Tibial nerve (tissue), 4 donors: Measurements from ENCODE around the gene KRT9.

ENCODE experiments used
- EP300 ChIP-seq, 2 donors: sonication (generic); formaldehyde crosslinking; IDR thresholded peaks; one replicate each; pipeline ENCODE4 v1.6.1; 2017; ENCODE audit warnings: antibody characterized with exemption in 2 of 2, mild to moderate bottlenecking in 1 of 2
- TF ChIP-seq, protein P1 (sequence below), 5 experiments: fragments of 200-600 bp in 3 of 5; fragments of 450-650 bp in 2 of 5; sonication (generic) in 3 of 5; IDR thresholded peaks; one replicate each; pipeline ENCODE4 v1.5.1; 2016 to 2019; ENCODE audit warnings: antibody characterized with exemption in 5 of 5, mild to moderate bottlenecking in 3 of 5, moderate library complexity in 2 of 5

DNA sequence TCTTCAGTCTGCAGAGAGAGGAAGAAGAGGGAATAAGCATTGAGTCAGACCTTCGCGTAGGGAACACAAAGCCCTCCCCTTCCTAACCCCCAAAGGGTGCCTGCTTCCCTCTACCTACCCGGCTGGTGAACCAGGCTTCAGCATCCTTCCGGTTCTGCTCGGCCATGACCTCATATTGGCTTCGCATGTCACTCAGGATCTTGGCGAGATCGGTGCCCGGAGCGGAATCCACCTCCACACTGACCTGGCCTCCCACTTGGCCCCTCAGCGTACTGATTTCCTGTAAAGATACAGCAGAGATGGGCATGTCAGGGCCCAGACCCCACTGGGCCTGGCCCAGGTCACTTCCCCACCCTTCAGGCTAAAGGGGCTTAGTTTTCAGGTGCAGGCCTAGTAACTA is 47.6 kb downstream of the KRT9 start:
- TF ChIP-seq, protein P1, sequence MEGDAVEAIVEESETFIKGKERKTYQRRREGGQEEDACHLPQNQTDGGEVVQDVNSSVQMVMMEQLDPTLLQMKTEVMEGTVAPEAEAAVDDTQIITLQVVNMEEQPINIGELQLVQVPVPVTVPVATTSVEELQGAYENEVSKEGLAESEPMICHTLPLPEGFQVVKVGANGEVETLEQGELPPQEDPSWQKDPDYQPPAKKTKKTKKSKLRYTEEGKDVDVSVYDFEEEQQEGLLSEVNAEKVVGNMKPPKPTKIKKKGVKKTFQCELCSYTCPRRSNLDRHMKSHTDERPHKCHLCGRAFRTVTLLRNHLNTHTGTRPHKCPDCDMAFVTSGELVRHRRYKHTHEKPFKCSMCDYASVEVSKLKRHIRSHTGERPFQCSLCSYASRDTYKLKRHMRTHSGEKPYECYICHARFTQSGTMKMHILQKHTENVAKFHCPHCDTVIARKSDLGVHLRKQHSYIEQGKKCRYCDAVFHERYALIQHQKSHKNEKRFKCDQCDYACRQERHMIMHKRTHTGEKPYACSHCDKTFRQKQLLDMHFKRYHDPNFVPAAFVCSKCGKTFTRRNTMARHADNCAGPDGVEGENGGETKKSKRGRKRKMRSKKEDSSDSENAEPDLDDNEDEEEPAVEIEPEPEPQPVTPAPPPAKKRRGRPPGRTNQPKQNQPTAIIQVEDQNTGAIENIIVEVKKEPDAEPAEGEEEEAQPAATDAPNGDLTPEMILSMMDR (IDR thresholded peaks at IDR 0.05), result no peak
- TF ChIP-seq EP300 (IDR thresholded peaks at IDR 0.05), result no peak
